Dedifferentiated amniotic fluid mesenchymal stem cell (primary cell): ENCODE measurements around the gene ENDOV.

Source experiments
- DNase-seq: peaks from one replicate; pipeline ENCODE4 v3.0.0-alpha.2; 2016; ENCODE audit errors: extremely low spot score

ENDOV gene

DNA sequence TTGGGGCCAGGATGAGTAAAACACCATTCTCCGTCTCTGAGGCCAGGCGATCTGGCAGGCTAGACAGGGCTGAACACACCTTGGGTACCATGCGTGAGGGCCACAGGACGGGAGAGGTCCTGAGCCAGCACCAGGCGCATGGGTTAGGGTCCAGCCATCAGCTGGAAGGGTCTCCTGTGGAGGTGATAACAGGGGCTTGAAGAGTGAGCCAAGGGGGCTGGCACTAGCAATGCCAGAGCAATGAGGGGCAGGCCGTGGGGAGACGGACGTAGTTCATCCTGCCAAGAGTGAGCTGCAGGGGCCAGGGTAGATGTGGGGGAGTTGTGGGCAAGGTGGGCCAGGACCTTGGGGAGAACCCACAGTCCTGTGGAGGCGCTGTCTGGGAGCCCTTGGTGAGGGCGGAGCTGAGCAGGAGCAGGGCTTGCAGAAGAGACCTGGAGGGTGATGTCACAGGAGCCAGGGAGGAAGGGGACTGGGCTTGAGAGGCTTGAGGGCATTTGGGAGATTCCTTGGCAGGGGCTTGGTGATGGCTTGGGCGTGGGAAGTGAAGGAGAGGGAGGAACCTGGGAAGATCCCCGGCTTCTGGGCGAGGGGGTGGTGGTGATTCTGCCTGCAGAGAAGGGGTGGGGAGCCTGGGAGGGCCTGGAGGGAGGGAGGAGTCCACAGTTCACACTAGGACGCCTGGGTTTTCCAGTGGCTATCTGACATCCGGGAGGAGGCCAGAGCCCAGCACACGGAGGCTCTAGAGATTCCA, 67.8 kb downstream of the ENDOV start:
- DNase-seq: no peak

DNA sequence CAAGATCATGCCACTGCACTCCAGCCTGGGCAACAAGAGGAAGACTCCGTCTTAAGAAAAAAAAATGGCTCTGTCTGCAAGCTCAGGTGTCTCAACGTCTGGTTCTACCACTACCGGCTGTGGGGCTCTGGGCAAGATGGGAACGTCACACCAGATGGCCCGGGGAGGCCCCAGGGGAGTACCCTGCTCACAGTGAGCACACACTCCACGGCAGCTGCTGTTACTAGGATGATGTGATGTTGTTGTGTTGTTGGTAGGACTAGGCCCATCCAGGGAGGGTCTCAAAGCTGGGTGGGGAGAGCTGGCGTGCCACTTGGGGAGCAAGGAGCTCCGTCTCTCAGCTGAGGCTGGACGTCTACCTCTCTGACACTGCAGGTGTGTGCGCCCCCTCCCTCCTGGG, 70.9 kb downstream of the ENDOV start:
- DNase-seq: no peak

DNA sequence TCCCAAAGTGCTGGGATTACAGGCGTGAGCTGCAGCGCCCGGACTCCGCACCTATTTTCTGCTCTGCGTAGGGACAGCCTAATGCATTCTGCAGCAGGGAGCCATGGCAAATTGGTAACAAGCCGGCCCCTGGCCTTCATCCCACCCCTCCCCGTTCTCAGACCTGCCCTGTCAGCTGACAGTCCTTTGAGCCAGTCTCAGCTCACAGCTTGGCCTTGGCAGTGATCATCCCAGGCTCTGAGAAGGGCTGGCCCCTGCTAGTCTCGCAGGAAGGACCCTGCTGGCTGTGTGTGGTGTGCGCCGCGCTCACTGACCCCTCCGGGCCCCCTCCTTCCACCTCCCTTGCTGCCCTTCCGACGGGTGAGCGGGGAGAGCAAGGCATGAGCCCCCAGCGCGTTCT, 71.7 kb downstream of the ENDOV start:
- DNase-seq: no peak

DNA sequence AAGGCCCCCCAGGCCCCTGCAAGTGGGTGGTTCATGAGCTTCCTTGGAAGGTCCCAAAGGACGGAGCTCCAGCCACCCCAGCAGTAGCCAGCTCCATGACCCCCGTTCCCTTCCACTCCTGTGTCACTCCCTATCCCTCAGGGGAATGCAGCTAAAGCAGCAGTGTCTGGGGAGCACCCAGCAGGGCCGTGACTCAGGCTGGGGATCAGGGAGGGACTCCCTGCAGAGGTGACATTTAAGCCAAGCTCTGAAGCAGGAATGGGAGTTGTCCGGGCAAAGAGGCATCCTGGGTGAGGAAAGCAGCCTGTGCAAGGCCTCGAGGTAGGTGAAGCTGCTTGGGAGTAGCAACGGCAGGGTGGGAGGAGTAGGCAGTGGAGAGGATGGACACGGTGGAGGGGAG, 72.5 kb downstream of the ENDOV start:
- DNase-seq: no peak
